T-cell (primary cell): ENCODE results near the gene RSBN1. TPM values are rescaled to one million over a fixed set of nuclear protein-coding genes. Genes with fewer than 3 reads are reported as not detected.
A peak's percentile ranks its signal among the peaks of the same experiment; 100 is the strongest.
"Not testable (repeated sequence)": the region's sequence is repeated elsewhere in the genome, so short reads cannot be mapped to it uniquely, and the experiment has no call there.

ENCODE experiments used
- ATAC-seq, 4 experiments: fragments of 200-7000 bp in 3 of 4; fragments of 150-1000 bp in 1 of 4; cut with Tn5 transposase; replicated peaks in 1 of 4; 1 replicate in 3 of 4; 2 replicates in 1 of 4; pipeline ENCODE4 v1.10.0; 2021; ENCODE audit warnings: moderate library complexity in 3 of 4, mild to moderate bottlenecking in 2 of 4, moderate number of reproducible peaks in 1 of 4
- CTCF ChIA-PET, 2 donors: fragments of 300-600 bp; sonication (Branson Sonifier 250); formaldehyde crosslinking; loops; one replicate each; lab custom pipeline; 2022; ENCODE audit warnings: antibody characterized with exemption in 2 of 2; lab: Charles Lee
- POLR2A ChIA-PET, 2 donors: fragments of 300-600 bp; sonication (Branson Sonifier 250); formaldehyde crosslinking; loops; one replicate each; lab custom pipeline; 2022; ENCODE audit warnings: antibody characterized with exemption in 2 of 2; lab: Charles Lee
- DNase-seq, 35 experiments: peaks; one replicate each; pipeline versions ENCODE4 v3.0.0 to v3.0.0-alpha.2; 2013 to 2023
- H3K27ac ChIP-seq: one replicate; pipeline ENCODE4 v1.5.1; 2013; ENCODE audit warnings: low read length
- H3K27me3 ChIP-seq, 2 experiments: replicated peaks in 1 of 2; 1 replicate in 1 of 2; 2 replicates in 1 of 2; pipeline versions ENCODE4 v1.6.1 to v1.7.0; 2013; ENCODE audit warnings: low read length in 1 of 2, mixed read lengths in 1 of 2; ENCODE audit not compliant: control insufficient read depth in 2 of 2, insufficient read depth in 2 of 2; ENCODE audit errors: extremely low read depth in 1 of 2
- H3K36me3 ChIP-seq, 2 donors: 1 replicate in 1 of 2; 2 replicates in 1 of 2; pipeline versions ENCODE4 v1.6.1 to v1.7.0; 2013; ENCODE audit warnings: low read length in 1 of 2; ENCODE audit not compliant: control insufficient read depth in 2 of 2, insufficient read depth in 1 of 2; ENCODE audit errors: extremely low read depth in 1 of 2
- H3K4me1 ChIP-seq, 2 experiments: 1 replicate in 1 of 2; 2 replicates in 1 of 2; pipeline versions ENCODE4 v1.6.1 to v1.7.0; 2013; ENCODE audit warnings: low read length in 2 of 2, mixed read lengths in 1 of 2; ENCODE audit not compliant: insufficient read depth in 2 of 2, control insufficient read depth in 1 of 2; ENCODE audit errors: extremely low read depth in 1 of 2
- H3K4me3 ChIP-seq, 2 donors: 1 replicate in 1 of 2; 2 replicates in 1 of 2; pipeline versions ENCODE4 v1.5.1 to v1.7.0; 2013; ENCODE audit warnings: mild to moderate bottlenecking in 2 of 2, low read length in 1 of 2, moderate library complexity in 1 of 2; ENCODE audit not compliant: control insufficient read depth in 1 of 2; ENCODE audit errors: extremely low read depth in 1 of 2
- H3K9me3 ChIP-seq: 2 replicates; pipeline ENCODE4 v1.7.0; 2013
- H3K27ac Mint-ChIP-seq, 2 donors: one replicate each; pipeline ENCODE4 v1.8.0; 2020 to 2021; ENCODE audit warnings: mild to moderate bottlenecking in 2 of 2, mixed read lengths in 2 of 2
- H3K27me3 Mint-ChIP-seq, 2 donors: one replicate each; pipeline ENCODE4 v1.8.0; 2021 to 2022; ENCODE audit warnings: mixed read lengths in 2 of 2
- H3K36me3 Mint-ChIP-seq: one replicate; pipeline ENCODE4 v1.8.0; 2021; ENCODE audit warnings: mixed read lengths
- H3K4me1 Mint-ChIP-seq, 3 donors: one replicate each; pipeline ENCODE4 v1.8.0; 2020 to 2022; ENCODE audit warnings: mixed read lengths in 3 of 3, mild to moderate bottlenecking in 1 of 3
- H3K4me3 Mint-ChIP-seq, 3 donors: one replicate each; pipeline ENCODE4 v1.8.0; 2020 to 2022; ENCODE audit warnings: mild to moderate bottlenecking in 3 of 3, mixed read lengths in 3 of 3, moderate library complexity in 3 of 3
- H3K9me3 Mint-ChIP-seq, 3 donors: one replicate each; pipeline ENCODE4 v1.8.0; 2020 to 2022; ENCODE audit warnings: mixed read lengths in 3 of 3
- WGBS: methylation state at CpG from one replicate; pipeline ENCODE4 v1.1.5; 2013; ENCODE audit warnings: missing lambda C conversion rate; ENCODE audit not compliant: insufficient coverage; 5-methylcytosine and 5-hydroxymethylcytosine counted together
- total RNA-seq, 35 experiments: library from RNA in 6 of 35; stranded (reverse) in 6 of 35; fragments of 120-200 nt in 1 of 35; gene quantifications; one replicate each; pipeline versions ENCODE4 v1.2.1 to v1.2.4 and lab custom pipeline; 2013 to 2026

The RSBN1 gene
- total RNA-seq, 5 donors from 2014 or later (not counting 1 experiment from before 2014, with no cell fraction given): 43.9 to 49.9 (median 45.1) TPM

DNA sequence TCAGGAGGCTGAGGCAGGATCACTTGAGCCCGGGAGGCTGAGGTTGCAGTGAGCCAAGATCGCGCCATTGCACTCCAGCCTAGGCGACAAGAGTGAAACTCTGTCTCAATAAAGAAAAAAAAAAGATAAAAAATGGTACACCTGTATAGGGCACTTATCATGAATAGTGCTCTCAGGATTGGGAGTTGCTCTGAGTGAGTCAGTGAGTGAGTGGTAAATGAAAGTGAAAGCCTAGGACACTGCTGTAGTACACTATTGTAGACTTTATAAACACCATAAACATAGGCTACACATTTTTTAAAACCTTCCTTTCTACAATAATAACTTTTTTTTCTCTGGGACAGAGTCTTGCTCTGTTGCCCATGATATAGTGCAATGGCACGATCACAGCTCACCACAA, 69.8 kb downstream of the RSBN1 start:
- peak overlapping the region in 1 of 2 donors; percentile 61 for H3K27ac Mint-ChIP-seq

DNA sequence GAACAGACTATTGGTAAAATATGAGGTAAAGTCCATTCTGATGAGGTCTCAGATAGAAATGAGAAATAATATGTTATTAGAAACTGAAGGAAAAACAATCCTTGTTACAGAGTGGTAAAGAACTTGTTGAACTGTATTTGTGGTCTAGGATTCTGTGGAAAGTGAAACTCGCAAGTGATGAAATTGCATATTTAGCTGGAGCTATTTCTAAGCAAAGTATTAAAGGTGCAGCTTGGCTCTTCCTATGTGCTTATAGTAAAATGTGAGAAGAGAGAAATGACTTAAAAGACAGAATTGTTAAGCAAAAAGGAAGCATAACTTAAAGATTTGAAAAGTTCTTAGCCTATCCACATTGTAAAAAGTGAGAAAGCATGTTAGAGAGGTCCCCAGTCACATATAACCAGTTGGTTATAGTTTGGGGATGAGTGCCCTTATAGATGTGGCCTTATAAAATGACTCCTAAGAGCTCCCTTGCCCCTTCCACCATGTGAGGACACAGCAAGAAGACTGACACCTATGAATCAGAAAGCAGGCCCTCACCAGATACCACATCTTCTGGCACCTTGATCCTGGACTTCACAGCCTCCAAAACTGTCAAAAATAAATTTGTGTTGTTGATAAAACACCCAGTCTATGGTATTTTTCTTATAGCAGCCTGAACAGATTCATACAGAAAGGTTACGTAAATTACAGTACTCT, 77.8 kb downstream of the RSBN1 start:
- ChIA-PET POLR2A (no interaction called here), CTCF (interaction anchor here in 1 of 2 donors (0.6 kb wide), 1 partner anchor 170 kb away, joined by 3 read pairs; no protein-coding TSS in a partner anchor)
- peaks cover 0 to 2% of the 10 kb centered on the region in 2 donors for H3K36me3 ChIP-seq
- H3K9me3 ChIP-seq: no peaks in the 10 kb centered on the region
- Mint-ChIP-seq H3K9me3 (no peaks in the 10 kb centered on the region), H3K4me3 (no peak overlapping the region), H3K27me3 (no peaks in the 10 kb centered on the region), H3K27ac (no peak overlapping the region), H3K4me1 (no peaks in the 10 kb centered on the region), H3K36me3 (peaks cover 16% of the 10 kb centered on the region)
- H3K4me1 ChIP-seq: no peaks in the 10 kb centered on the region
- WGBS: 83% methylated on average over 1 of the region's 2 CpGs
- DNase-seq (no peak), ATAC-seq (no peak)
- H3K27ac ChIP-seq: no peak overlapping the region
- no peaks in the 10 kb centered on the region for H3K27me3 ChIP-seq
- H3K4me3 ChIP-seq: no peak overlapping the region

More for the DNA sequence above, 69.8 kb downstream of the RSBN1 start:
- Histone ChIP-seq H3K4me1 (no peaks in the 10 kb centered on the region), H3K36me3 (no peaks in the 10 kb centered on the region), H3K4me3 (no peak overlapping the region), H3K27ac (no peak overlapping the region), H3K27me3 (no peaks in the 10 kb centered on the region), H3K9me3 (no peaks in the 10 kb centered on the region)
- WGBS: no CpG with 5 or more reads among the region's 5 CpGs
- DNase-seq (no peak), ATAC-seq (no peak)
- H3K4me3 Mint-ChIP-seq: no peak overlapping the region
- POLR2A ChIA-PET: interaction anchor here in 1 of 2 donors (0.6 kb wide), 1 partner anchor 194 kb away, joined by 3 read pairs; no protein-coding TSS in a partner anchor
- no peaks in the 10 kb centered on the region for H3K9me3 Mint-ChIP-seq
- peaks cover 5 to 9% (median 6%) of the 10 kb centered on the region in 3 donors for H3K4me1 Mint-ChIP-seq
- peaks cover 4% of the 10 kb centered on the region for H3K36me3 Mint-ChIP-seq
- H3K27me3 Mint-ChIP-seq: no peaks in the 10 kb centered on the region
- CTCF ChIA-PET: interaction anchor here (0.6 to 1.0 kb wide), 5 partner anchors 11 to 672 kb away, joined by 3 to 6 read pairs (median 4); no protein-coding TSS in a partner anchor

DNA sequence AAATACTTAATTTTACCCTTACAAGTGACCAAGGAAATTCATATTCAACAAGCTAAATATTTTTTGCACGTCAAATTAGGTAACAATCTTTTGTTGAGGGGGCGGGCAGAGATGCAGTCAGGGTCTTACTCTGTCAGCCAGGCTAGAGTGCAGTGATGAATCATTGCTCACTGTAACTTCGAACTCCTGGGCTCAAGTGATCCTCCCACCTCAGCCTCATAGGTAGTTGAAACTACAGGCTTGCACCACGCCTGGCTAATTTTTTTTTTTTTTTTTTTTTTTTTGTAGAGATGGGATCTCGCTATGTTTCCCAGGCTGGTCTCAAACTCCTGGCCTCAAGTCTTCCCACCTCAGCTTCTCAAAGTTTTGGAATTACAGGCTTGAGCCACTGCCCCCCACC, 79.5 kb downstream of the RSBN1 start:
- WGBS: no CpG with 5 or more reads among the region's 5 CpGs
- H3K36me3 Mint-ChIP-seq: peaks cover 24% of the 10 kb centered on the region
- no peaks in the 10 kb centered on the region for H3K27me3 Mint-ChIP-seq
- DNase-seq (no peak), ATAC-seq (no peak)
- Histone ChIP-seq H3K36me3 (peaks cover 0 to 2% of the 10 kb centered on the region in 2 donors), H3K4me1 (no peaks in the 10 kb centered on the region), H3K9me3 (no peaks in the 10 kb centered on the region), H3K4me3 (no peak overlapping the region), H3K27ac (no peak overlapping the region), H3K27me3 (no peaks in the 10 kb centered on the region)
- ChIA-PET POLR2A (no interaction called here), CTCF (no interaction called here)
- H3K27ac Mint-ChIP-seq: no peak overlapping the region
- no peaks in the 10 kb centered on the region for H3K4me1 Mint-ChIP-seq
- no peak overlapping the region for H3K4me3 Mint-ChIP-seq
- no peaks in the 10 kb centered on the region for H3K9me3 Mint-ChIP-seq

DNA sequence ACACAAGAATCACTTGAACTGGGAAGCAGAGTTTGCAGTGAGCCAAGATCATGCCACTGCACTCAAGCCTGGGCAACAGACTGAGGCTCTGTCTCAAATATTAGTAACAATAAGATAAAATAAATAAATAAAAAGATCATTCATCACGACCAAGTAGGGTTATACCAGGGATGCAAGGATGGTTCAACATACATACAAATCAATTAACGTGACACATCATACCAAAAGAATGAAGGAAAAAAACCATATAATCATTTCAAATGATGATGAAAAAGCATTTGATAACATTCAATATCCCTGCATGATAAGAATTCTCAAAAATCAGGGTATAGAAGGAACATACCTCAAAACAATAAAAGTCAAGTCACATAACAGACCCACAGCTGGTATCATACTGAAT, 91.3 kb downstream of the RSBN1 start:
- peaks cover 0 to 7% of the 10 kb centered on the region in 2 donors for H3K36me3 ChIP-seq
- Mint-ChIP-seq H3K27me3 (no peaks in the 10 kb centered on the region), H3K36me3 (peaks cover 62% of the 10 kb centered on the region), H3K9me3 (peaks cover 7 to 22% (median 10%) of the 10 kb centered on the region in 3 donors), H3K27ac (no peak overlapping the region), H3K4me3 (no peak overlapping the region), H3K4me1 (no peaks in the 10 kb centered on the region)
- POLR2A ChIA-PET: no interaction called here
- CTCF ChIA-PET: no interaction called here
- no peak overlapping the region for H3K27ac ChIP-seq
- H3K4me1 ChIP-seq: no peaks in the 10 kb centered on the region
- no peak for DNase-seq
- no peak for ATAC-seq
- H3K9me3 ChIP-seq: no peaks in the 10 kb centered on the region
- no peaks in the 10 kb centered on the region for H3K27me3 ChIP-seq
- no CpG with 5 or more reads among the region's 2 CpGs for WGBS
- no peak overlapping the region for H3K4me3 ChIP-seq

DNA sequence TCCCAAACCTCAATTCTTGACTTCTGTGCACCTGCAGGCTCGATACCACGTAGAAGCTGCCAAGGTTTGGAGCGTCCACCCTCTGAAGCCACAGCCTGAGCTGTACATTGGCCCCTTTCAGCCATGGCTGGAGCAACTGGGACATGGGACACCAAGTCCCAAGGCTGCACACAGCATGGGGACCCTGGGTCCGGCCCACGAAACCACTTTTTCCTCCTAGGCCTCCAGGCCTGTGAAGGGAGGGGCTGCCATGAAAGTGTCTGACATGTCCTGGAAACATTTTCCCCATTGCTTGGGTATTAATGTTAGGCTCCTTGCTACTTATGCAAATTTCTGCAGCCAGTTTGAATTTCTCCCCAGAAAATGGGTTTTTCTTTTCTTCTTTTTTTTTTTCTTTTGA, 93.7 kb downstream of the RSBN1 start:
- H3K9me3 ChIP-seq, H3K4me3 Mint-ChIP-seq, H3K27ac Mint-ChIP-seq, POLR2A ChIA-PET, H3K27me3 ChIP-seq, H3K4me1 Mint-ChIP-seq, H3K27ac ChIP-seq, H3K36me3 ChIP-seq, H3K4me1 ChIP-seq, DNase-seq, H3K27me3 Mint-ChIP-seq, CTCF ChIA-PET, ATAC-seq: not testable (repeated sequence)
- peak overlapping the region in 1 of 2 donors; percentile 10 for H3K4me3 ChIP-seq
- H3K36me3 Mint-ChIP-seq: peaks cover 58% of the 10 kb centered on the region
- H3K9me3 Mint-ChIP-seq: peaks cover 7 to 22% (median 10%) of the 10 kb centered on the region in 3 donors
- WGBS: 95% methylated on average over 3 of the region's 5 CpGs

DNA sequence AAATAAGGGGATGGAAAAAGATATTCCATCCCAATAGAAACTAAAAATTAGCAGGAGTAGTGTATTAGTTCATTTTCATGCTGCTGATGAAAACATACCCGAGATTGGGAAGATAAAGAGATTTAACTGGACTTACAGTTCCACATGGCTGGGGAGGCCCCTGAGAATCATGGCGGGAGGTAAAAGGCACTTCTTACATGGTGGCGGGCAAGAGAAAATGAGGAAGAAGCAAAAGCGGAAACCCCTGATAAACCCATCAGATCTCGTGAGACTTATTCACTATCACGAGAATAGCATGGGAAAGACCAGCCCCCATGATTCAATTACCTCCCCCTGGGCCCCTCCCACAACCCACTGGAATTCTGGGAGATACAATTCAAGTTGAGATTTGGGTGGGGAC, 94.8 kb downstream of the RSBN1 start:
- Mint-ChIP-seq H3K9me3 (peaks cover 7 to 22% (median 10%) of the 10 kb centered on the region in 3 donors), H3K36me3 (peaks cover 55% of the 10 kb centered on the region)
- no CpG with 5 or more reads among the region's 6 CpGs for WGBS
- DNase-seq, H3K27me3 Mint-ChIP-seq, H3K4me3 ChIP-seq, ATAC-seq, H3K27ac ChIP-seq, CTCF ChIA-PET, H3K9me3 ChIP-seq, H3K27me3 ChIP-seq, POLR2A ChIA-PET, H3K4me3 Mint-ChIP-seq, H3K27ac Mint-ChIP-seq, H3K36me3 ChIP-seq, H3K4me1 ChIP-seq, H3K4me1 Mint-ChIP-seq: not testable (repeated sequence)
